ENCODE results near the gene MYO5C.

- TF ChIP-seq CTCF (IDR thresholded peaks at IDR 0.05) (no peak), POLR2A (IDR thresholded peaks at IDR 0.05) (no peak)
Observed at GRCh38 chr15:52292780-52293392, 2.7 kb downstream of the MYO5C start.

All from esophagus squamous epithelium (tissue), 4 donors.